Thoracic aorta (tissue), 2 donors: ENCODE measurements around the gene RTN4R. TPM values are rescaled to one million over a fixed set of nuclear protein-coding genes. Genes with fewer than 3 reads are reported as not detected.
"Not testable (repeated sequence)": the region's sequence is repeated elsewhere in the genome, so short reads cannot be mapped to it uniquely, and the experiment has no call there.

Experiments
- ATAC-seq: fragments of 150-250 bp; one replicate; pipeline ENCODE4 v1.8.0; 2017; ENCODE audit warnings: low read depth; ENCODE audit not compliant: insufficient number of reproducible peaks, low FRiP score
- DNase-seq: peaks from one replicate; pipeline ENCODE4 v3.0.0-alpha.2; 2020; ENCODE audit warnings: low spot score
- H3K27ac ChIP-seq, 2 donors: fragments of 200-600 bp; sonication (generic); 1 replicate in 1 of 2; 2 replicates in 1 of 2; pipeline ENCODE4 v1.5.1; 2016; ENCODE audit warnings: mild to moderate bottlenecking in 2 of 2, moderate library complexity in 2 of 2
- H3K27me3 ChIP-seq: fragments of 200-600 bp; sonication (generic); replicated peaks from 2 replicates; pipeline ENCODE4 v1.6.0; 2016; ENCODE audit warnings: mild to moderate bottlenecking; ENCODE audit not compliant: insufficient read depth
- H3K36me3 ChIP-seq: fragments of 200-600 bp; sonication (generic); one replicate; pipeline ENCODE4 v1.5.1; 2016
- H3K4me1 ChIP-seq, 2 donors: fragments of 200-600 bp; sonication (generic); 1 replicate in 1 of 2; 2 replicates in 1 of 2; pipeline versions ENCODE4 v1.5.1 to v1.6.0; 2016; ENCODE audit warnings: low read depth in 2 of 2, mild to moderate bottlenecking in 1 of 2; ENCODE audit not compliant: control insufficient read depth in 1 of 2
- H3K4me3 ChIP-seq: fragments of 200-600 bp; sonication (generic); 2 replicates; pipeline ENCODE4 v1.5.1; 2016; ENCODE audit warnings: mild to moderate bottlenecking
- H3K9me3 ChIP-seq: fragments of 200-600 bp; sonication (generic); 2 replicates; pipeline ENCODE4 v1.5.1; 2016
- total RNA-seq, 2 donors: library from RNA; depleted of rRNA; stranded (reverse); fragments of >200 nt; gene quantifications; one replicate each; pipeline versions ENCODE4 v1.1.0 to v1.2.3, GENCODE V29; 2016
- TF ChIP-seq, protein P1 (sequence below): fragments of 200-600 bp; sonication (generic); IDR thresholded peaks from one replicate; pipeline ENCODE4 v1.5.1; 2019; ENCODE audit warnings: antibody characterized with exemption

The RTN4R gene
- total RNA-seq, 2 donors from 2014 or later: 7.4 TPM; not detected in 1

DNA sequence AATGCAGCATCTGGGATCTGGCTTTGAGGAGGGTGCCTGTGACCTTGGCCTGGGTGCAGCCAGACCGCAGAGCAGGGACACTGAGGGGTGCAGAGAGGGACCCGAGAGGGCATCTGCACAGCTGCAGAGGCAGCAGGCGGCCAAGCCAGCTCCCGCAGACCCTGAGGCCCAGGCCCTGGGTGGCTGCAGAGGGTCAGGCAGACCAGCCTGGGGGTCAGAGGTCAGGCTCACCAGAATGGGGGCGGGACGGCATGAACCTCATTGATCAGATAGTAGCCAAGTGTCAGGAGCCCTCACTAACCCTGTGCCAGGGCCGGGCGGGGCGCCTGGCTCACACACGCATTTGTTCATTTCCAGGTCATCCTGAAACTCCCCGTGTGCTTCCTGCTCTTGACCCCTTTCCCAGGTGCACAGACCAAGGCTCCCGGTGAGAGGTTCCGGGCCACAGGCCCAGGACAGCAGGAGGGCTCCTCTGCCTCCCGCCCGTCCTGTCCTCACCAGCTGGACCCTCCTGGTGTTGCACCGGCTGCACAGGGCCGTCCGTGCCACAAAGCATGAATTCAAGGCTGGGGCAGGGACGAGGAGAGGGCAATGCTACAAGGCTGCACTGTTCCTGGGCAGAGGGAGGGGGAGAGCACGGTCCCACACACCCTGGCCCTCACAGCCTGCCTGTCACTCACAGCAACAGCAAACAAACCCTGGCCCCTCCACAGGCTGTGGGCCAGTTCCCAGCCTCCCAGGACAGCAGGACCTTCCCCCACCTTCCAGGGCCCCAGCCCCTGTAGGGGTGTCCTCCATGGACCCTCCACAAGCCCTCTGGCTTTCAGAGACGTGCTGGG is 3.3 kb downstream of the RTN4R start:
- ATAC-seq: no peak

DNA sequence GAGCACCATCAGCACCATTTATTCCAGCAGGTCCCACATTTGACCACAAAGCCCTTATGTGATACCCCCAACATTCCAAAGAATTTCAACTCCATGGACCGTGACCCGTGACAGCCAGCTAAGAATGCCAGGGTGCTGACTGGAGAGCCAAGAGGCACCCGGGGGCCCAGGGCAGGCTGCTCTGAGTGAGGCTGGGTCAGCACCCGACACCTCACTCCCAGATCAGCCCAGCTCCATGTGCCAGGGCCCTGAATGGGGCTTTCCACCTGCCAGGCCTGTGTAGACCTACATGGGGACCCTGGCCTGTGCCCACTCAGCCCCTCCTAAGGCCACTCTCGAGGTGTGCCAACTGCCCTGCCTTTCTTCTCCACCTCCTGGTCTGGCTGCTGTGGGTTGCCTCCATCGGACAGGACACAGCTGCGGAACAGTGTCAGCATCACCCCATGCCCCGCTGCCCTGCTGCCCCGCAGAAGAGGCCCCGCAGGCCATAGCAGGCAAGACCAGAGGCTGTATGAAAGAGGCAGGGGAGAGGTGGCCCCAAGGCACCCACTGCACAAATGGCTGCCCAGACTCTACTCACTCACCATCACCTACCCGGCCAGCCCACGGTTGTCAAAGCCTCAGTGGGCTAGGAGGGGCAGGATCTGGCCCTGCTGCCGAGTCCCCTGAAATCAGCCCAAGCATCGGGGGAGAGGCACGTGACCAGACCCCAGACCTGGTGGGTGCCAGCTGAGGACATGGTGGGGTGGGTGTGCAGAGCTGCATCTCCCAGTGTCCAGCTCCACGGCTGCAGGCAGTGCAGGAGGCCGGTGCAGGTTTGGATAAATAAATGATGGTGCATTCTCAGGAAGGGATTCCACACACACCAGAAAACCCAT is 4.5 kb downstream of the RTN4R start:
- not testable (repeated sequence) for H3K9me3 ChIP-seq, H3K27me3 ChIP-seq, ATAC-seq, H3K4me3 ChIP-seq, DNase-seq, H3K36me3 ChIP-seq, H3K27ac ChIP-seq
- peaks cover 0 to 10% of the 10 kb centered on the region in 2 donors for H3K4me1 ChIP-seq

More for the DNA sequence above, 3.3 kb downstream of the RTN4R start:
- Histone ChIP-seq H3K4me3 (no peak overlapping the region), H3K36me3 (no peaks in the 10 kb centered on the region), H3K9me3 (no peaks in the 10 kb centered on the region), H3K27me3 (no peaks in the 10 kb centered on the region), H3K27ac (no peak overlapping the region), H3K4me1 (peaks cover 0 to 11% of the 10 kb centered on the region in 2 donors)
- TF ChIP-seq, protein P1, sequence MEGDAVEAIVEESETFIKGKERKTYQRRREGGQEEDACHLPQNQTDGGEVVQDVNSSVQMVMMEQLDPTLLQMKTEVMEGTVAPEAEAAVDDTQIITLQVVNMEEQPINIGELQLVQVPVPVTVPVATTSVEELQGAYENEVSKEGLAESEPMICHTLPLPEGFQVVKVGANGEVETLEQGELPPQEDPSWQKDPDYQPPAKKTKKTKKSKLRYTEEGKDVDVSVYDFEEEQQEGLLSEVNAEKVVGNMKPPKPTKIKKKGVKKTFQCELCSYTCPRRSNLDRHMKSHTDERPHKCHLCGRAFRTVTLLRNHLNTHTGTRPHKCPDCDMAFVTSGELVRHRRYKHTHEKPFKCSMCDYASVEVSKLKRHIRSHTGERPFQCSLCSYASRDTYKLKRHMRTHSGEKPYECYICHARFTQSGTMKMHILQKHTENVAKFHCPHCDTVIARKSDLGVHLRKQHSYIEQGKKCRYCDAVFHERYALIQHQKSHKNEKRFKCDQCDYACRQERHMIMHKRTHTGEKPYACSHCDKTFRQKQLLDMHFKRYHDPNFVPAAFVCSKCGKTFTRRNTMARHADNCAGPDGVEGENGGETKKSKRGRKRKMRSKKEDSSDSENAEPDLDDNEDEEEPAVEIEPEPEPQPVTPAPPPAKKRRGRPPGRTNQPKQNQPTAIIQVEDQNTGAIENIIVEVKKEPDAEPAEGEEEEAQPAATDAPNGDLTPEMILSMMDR: no peak
- no peak for DNase-seq

DNA sequence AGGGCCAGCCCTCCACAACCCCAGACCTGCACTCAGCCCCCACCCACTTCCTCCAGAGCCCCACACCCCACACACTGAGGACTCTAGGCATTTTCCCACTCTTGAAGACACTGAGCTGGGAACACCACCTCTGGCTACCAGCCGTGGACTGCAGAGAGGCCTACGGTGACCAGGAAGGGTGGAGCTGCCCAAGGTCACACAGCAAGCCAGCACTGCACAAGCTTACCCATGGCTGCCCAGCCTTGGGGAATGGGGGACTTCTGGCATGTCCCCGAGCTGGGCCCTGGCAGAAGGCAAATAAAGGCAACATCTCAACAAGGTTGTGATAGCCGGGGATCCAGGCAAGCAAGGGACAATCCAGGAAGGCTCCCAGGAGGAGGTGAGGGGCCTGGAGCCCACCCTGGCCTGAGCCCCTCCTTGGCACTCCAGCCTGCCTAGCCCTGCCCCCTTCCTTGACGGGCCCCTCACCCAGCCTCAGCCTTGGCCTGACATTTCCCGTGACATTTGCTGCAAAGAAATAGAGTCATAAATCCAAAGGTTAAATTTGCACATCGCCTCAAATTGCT is 5.5 kb downstream of the RTN4R start:
- Histone ChIP-seq H3K4me1 (peaks cover 0 to 5% of the 10 kb centered on the region in 2 donors), H3K27ac (no peak overlapping the region), H3K9me3 (no peaks in the 10 kb centered on the region), H3K27me3 (no peaks in the 10 kb centered on the region), H3K36me3 (no peaks in the 10 kb centered on the region), H3K4me3 (no peak overlapping the region)
- DNase-seq (no peak), ATAC-seq (no peak)
- TF ChIP-seq, protein P1: no peak

DNA sequence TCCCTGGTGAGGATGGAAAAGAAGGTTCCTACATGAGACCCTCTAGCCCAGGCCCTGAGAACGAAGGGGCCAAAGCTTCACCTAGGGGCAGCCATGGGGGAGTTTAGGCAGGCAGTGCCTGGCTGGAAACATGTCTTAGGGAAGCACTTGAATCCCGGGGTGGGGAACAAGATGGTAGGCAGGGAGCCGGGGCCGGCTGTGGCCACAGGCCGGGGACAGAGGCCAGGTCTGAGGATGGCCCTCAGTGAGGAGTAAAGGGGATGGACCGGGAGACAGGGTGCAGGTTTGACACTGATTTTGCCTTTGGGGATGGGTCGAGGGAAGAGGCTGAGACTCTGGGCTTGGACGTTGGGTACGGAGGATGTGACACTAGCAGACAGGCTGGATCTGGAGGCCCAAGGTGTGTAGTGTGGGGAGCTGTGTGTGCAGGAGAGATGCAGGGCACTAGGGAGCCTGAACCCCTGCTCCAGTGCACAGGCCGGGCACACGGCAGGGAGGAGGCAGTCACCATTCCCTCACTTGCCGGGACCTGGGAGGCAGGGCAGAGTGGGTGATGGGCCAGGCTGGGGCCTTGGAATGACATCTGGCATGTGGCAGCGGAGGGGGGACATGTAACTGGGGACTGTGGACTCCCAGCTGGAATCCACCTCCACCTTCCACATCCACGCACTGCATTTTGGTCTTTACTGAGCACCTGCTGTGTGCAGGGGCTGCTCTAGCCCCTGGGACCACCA is 6.1 kb downstream of the RTN4R start:
- DNase-seq: no peak
- no peaks in the 10 kb centered on the region for H3K27me3 ChIP-seq
- no peaks in the 10 kb centered on the region for H3K4me1 ChIP-seq
- H3K36me3 ChIP-seq: no peaks in the 10 kb centered on the region
- TF ChIP-seq, protein P1: no peak
- H3K9me3 ChIP-seq: no peaks in the 10 kb centered on the region
- ATAC-seq: no peak
- H3K27ac ChIP-seq: no peak overlapping the region
- H3K4me3 ChIP-seq: no peak overlapping the region

DNA sequence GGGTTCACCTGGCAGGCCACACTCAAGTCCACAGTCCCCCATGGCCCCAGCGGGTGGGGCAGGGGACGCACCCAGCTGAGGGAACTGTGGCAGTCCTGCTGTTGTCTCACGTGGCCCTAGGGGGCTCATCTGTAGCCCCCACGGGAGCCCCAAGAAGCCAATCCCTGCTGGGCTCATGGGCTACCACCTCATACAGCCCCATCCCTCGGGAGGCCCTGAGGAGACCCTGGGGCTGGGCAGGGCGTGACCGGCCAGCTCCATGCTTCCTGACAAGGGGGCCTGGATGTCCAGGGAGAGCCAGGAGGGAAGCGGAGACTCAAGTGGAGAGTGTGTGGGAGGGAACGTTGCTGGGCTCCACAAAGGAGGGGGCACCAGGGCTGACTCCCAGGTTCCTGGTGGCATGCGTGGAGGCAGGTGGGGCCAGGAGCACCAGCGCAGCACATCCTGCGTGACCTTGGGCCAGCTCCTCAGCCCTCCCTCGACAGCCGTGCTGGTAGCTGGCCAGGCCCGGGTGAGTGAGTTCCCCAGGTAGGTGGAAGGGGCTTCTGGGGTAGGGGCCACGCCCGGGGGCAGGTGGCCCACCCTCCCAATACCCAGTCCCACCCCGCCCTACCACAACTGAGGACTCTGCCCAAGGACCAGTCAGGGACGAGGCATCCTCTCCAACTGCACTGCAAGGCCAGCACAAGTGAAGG is 7.9 kb downstream of the RTN4R start:
- ATAC-seq (no peak), DNase-seq (no peak)
- Histone ChIP-seq H3K27me3 (no peaks in the 10 kb centered on the region), H3K4me1 (no peaks in the 10 kb centered on the region), H3K4me3 (no peak overlapping the region), H3K36me3 (no peaks in the 10 kb centered on the region), H3K27ac (no peak overlapping the region), H3K9me3 (no peaks in the 10 kb centered on the region)
- TF ChIP-seq, protein P1: no peak
